Stimulated activated CD8-positive, alpha-beta memory T cell treated with anti-CD3 and anti-CD28 coated beads, Interleukin-4, amount 100 ng/mL, for 1 hour (primary cell): ENCODE results near the gene RFC2.
A peak's percentile ranks its signal among the peaks of the same experiment; 100 is the strongest.

ENCODE experiments used
- DNase-seq, 2 donors: peaks; one replicate each; pipeline ENCODE4 v3.0.0-alpha.2; 2020; ENCODE audit warnings: low read depth in 2 of 2, low spot score in 1 of 2

Gene RFC2

GRCh38 chr7:74254129-74254857 is at the start of gene RFC2:
RFC2 (minus strand) TSS chr7:74254399; CDS start chr7:74254383, 16 bp downstream.
- peak; percentile 89 to 93 for DNase-seq

GRCh38 chr7:74302745-74303221 is 48.6 kb upstream of the RFC2 start:
- no peak for DNase-seq

GRCh38 chr7:74300926-74301325 is 46.7 kb upstream of the RFC2 start:
- no peak for DNase-seq

- no peak for DNase-seq
Measured at GRCh38 chr7:74299401-74299800, 45.2 kb upstream of the RFC2 start.

- no peak for DNase-seq
Measured at GRCh38 chr7:74297516-74298233, 43.5 kb upstream of the RFC2 start.

GRCh38 chr7:74294191-74294998 is 40.2 kb upstream of the RFC2 start:
- no peak for DNase-seq

- DNase-seq = no peak
Measured at GRCh38 chr7:74293577-74293908, 39.3 kb upstream of the RFC2 start.

- DNase-seq = no peak
Measured at GRCh38 chr7:74292757-74293576, 38.8 kb upstream of the RFC2 start.

GRCh38 chr7:74291535-74291934 is 37.3 kb upstream of the RFC2 start:
- DNase-seq = no peak

GRCh38 chr7:74290981-74291441 is 36.8 kb upstream of the RFC2 start:
- no peak for DNase-seq

- no peak for DNase-seq
Measured at GRCh38 chr7:74290553-74290950, 36.4 kb upstream of the RFC2 start.

GRCh38 chr7:74289659-74290552 is 35.7 kb upstream of the RFC2 start:
- no peak for DNase-seq

GRCh38 chr7:74289018-74289658 is 34.9 kb upstream of the RFC2 start, which contains the start of gene CLIP2:
CLIP2 (plus strand) TSS chr7:74289407; CDS start chr7:74317547, 28,140 bp downstream.
- peak; percentile 54 to 64 for DNase-seq

GRCh38 chr7:74288034-74288881 is 34.1 kb upstream of the RFC2 start:
- no peak for DNase-seq

- no peak for DNase-seq
Measured at GRCh38 chr7:74287303-74288033, 33.3 kb upstream of the RFC2 start.

- DNase-seq = no peak
Measured at GRCh38 chr7:74286131-74286530, 31.9 kb upstream of the RFC2 start.

GRCh38 chr7:74284781-74285259 is 30.6 kb upstream of the RFC2 start:
- no peak for DNase-seq
